WTC11 (cell line): ENCODE measurements around the gene YPEL1. TPM values are rescaled to one million over a fixed set of nuclear protein-coding genes. Genes with fewer than 3 reads are reported as not detected.
"Not testable (repeated sequence)": the region's sequence is repeated elsewhere in the genome, so short reads cannot be mapped to it uniquely, and the experiment has no call there.

Experiments
- ATAC-seq: fragments of 200-7000 bp; cut with Tn5 transposase; 2 replicates; pipeline ENCODE4 v1.10.0; 2021; ENCODE audit warnings: mild to moderate bottlenecking, moderate library complexity
- CTCF ChIA-PET: fragments of 300-600 bp; sonication (Branson Sonifier 250); formaldehyde crosslinking; loops from one replicate; lab custom pipeline; 2021; ENCODE audit warnings: antibody characterized with exemption; lab: Charles Lee
- POLR2A ChIA-PET: fragments of 350-600 bp; sonication (Branson Sonifier 250); formaldehyde crosslinking; loops from one replicate; lab custom pipeline; 2021; ENCODE audit warnings: antibody characterized with exemption; lab: Charles Lee
- DNase-seq: peaks from one replicate; pipeline ENCODE4 v3.0.0; 2021; ENCODE audit warnings: low spot score
- H3K27ac Mint-ChIP-seq: 2 replicates; pipeline ENCODE4 v1.8.0; 2021; ENCODE audit warnings: mixed read lengths
- H3K27me3 Mint-ChIP-seq: 2 replicates; pipeline ENCODE4 v1.8.0; 2021; ENCODE audit warnings: low read depth, mild to moderate bottlenecking, moderate library complexity, mixed read lengths
- H3K36me3 Mint-ChIP-seq: 2 replicates; pipeline ENCODE4 v1.8.0; 2021; ENCODE audit warnings: mixed read lengths
- H3K4me1 Mint-ChIP-seq: 2 replicates; pipeline ENCODE4 v1.8.0; 2022; ENCODE audit warnings: mixed read lengths
- H3K4me3 Mint-ChIP-seq: 2 replicates; pipeline ENCODE4 v1.8.0; 2021; ENCODE audit warnings: mild to moderate bottlenecking, moderate library complexity, mixed read lengths
- H3K9me3 Mint-ChIP-seq: 2 replicates; pipeline ENCODE4 v1.8.0; 2021; ENCODE audit warnings: mixed read lengths
- CBFB ChIP-seq: sonication (generic); formaldehyde crosslinking; IDR thresholded peaks from 2 replicates; pipeline ENCODE4 v1.8.1; 2022; ENCODE audit warnings: mild to moderate bottlenecking, low read depth, missing genetic modification reagents
- GTF2I ChIP-seq: fragments of 250-450 bp; sonication (Bioruptor Pico); conservative IDR thresholded peaks from 2 replicates; pipeline ENCODE4 v1.4.0; 2021; ENCODE audit warnings: mild to moderate bottlenecking
- HMGA2 ChIP-seq: fragments of 250-450 bp; sonication (Bioruptor Pico); IDR thresholded peaks from 2 replicates; pipeline ENCODE4 v1.4.0; 2021; ENCODE audit warnings: mild to moderate bottlenecking, moderate library complexity
- JAZF1 ChIP-seq: fragments of 250-450 bp; sonication (Bioruptor Pico); IDR thresholded peaks from 2 replicates; pipeline ENCODE4 v1.9.0; 2021; ENCODE audit warnings: moderate library complexity, mild to moderate bottlenecking, inconsistent platforms
- KAT7 ChIP-seq: sonication (generic); formaldehyde crosslinking; IDR thresholded peaks from 2 replicates; pipeline ENCODE4 v1.8.1; 2023; ENCODE audit warnings: missing genetic modification reagents, mild to moderate bottlenecking, borderline replicate concordance
- MYBL2 ChIP-seq: sonication (generic); formaldehyde crosslinking; IDR thresholded peaks from 2 replicates; pipeline ENCODE4 v1.8.1; 2023; ENCODE audit warnings: mild to moderate bottlenecking, moderate library complexity, missing genetic modification reagents
- NFATC4 ChIP-seq: fragments of 250-450 bp; sonication (Bioruptor Pico); IDR thresholded peaks from 2 replicates; pipeline ENCODE4 v1.9.0; 2021; ENCODE audit warnings: mild to moderate bottlenecking
- NFE2L1 ChIP-seq: sonication (generic); formaldehyde crosslinking; IDR thresholded peaks from 2 replicates; pipeline ENCODE4 v1.8.1; 2023; ENCODE audit warnings: missing genetic modification reagents
- NR2C2 ChIP-seq: sonication (generic); formaldehyde crosslinking; IDR thresholded peaks from 2 replicates; pipeline ENCODE4 v1.8.0; 2022; ENCODE audit warnings: mild to moderate bottlenecking, missing genetic modification reagents
- OVOL2 ChIP-seq: fragments of 250-450 bp; sonication (Bioruptor Pico); IDR thresholded peaks from 2 replicates; pipeline ENCODE4 v1.9.0; 2021; ENCODE audit warnings: mild to moderate bottlenecking, borderline replicate concordance
- SP1 ChIP-seq: sonication (generic); formaldehyde crosslinking; conservative IDR thresholded peaks from 2 replicates; pipeline ENCODE4 v1.8.1; 2022; ENCODE audit warnings: missing genetic modification reagents
- ZBTB21 ChIP-seq: sonication (generic); formaldehyde crosslinking; IDR thresholded peaks from 2 replicates; pipeline ENCODE4 v1.8.1; 2023; ENCODE audit warnings: mild to moderate bottlenecking, missing genetic modification reagents, borderline replicate concordance
- ZNF138 ChIP-seq: sonication (generic); formaldehyde crosslinking; conservative IDR thresholded peaks from 2 replicates; pipeline ENCODE4 v1.8.1; 2022; ENCODE audit warnings: mild to moderate bottlenecking, moderate library complexity, missing genetic modification reagents
- ZNF396 ChIP-seq: fragments of 250-450 bp; sonication (Bioruptor Pico); IDR thresholded peaks from 2 replicates; pipeline ENCODE4 v1.8.0; 2021; ENCODE audit warnings: mild to moderate bottlenecking, moderate library complexity, borderline replicate concordance
- ZNF423 ChIP-seq: fragments of 250-450 bp; sonication (Bioruptor Pico); IDR thresholded peaks from 2 replicates; pipeline ENCODE4 v2.1.2; 2022; ENCODE audit warnings: mild to moderate bottlenecking, moderate library complexity
- total RNA-seq: library from RNA; stranded (reverse); gene quantifications from 3 replicates; pipeline ENCODE4 v1.2.3, GENCODE V29; 2021
- TF ChIP-seq, protein P1 (sequence below): sonication (generic); formaldehyde crosslinking; IDR thresholded peaks from 2 replicates; pipeline ENCODE4 v1.8.1; 2022; ENCODE audit warnings: low read depth, missing genetic modification reagents, borderline replicate concordance
- TF ChIP-seq, protein P2 (sequence below): fragments of 250-450 bp; sonication (Bioruptor Pico); IDR thresholded peaks from 2 replicates; pipeline ENCODE4 v1.8.0; 2021; ENCODE audit warnings: mild to moderate bottlenecking
- TF ChIP-seq, protein P3 (sequence below): fragments of 250-450 bp; sonication (Bioruptor Pico); IDR thresholded peaks from 2 replicates; pipeline ENCODE4 v1.9.0; 2021; ENCODE audit warnings: mild to moderate bottlenecking, borderline replicate concordance
- TF ChIP-seq, protein P4 (sequence below): sonication (generic); formaldehyde crosslinking; IDR thresholded peaks from 2 replicates; pipeline ENCODE4 v1.8.1; 2023; ENCODE audit warnings: mild to moderate bottlenecking, missing genetic modification reagents
- TF ChIP-seq, protein P5 (sequence below): sonication (generic); formaldehyde crosslinking; IDR thresholded peaks from 2 replicates; pipeline ENCODE4 v1.8.0; 2022; ENCODE audit warnings: mild to moderate bottlenecking, missing genetic modification reagents
- TF ChIP-seq, protein P6 (sequence below): sonication (generic); formaldehyde crosslinking; IDR thresholded peaks from 2 replicates; pipeline ENCODE4 v1.8.1; 2022; ENCODE audit warnings: low read depth, mild to moderate bottlenecking, moderate library complexity, missing genetic modification reagents, borderline replicate concordance

YPEL1 gene
- total RNA-seq, 1 experiment from 2014 or later: 7.7 TPM

DNA sequence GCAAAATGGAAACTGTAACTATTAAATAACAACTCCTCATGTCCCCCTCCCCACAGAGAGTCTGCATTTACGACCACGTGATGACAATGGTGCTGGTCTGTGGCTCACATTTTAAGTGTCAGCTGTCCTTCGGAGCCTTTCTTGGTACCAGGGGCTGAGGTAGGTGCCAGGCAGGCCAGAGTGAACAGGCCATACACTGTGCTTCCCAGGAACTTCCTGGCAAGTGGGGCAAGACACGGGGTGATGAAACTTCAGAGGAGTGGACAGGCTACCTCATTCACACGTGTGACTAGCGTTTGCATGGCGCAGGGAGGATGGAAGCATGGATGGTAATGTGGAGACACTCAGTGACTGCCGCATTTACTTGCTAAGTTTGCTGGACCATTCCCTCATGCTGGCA, 10.4 kb upstream of the YPEL1 start:
- H3K27me3 Mint-ChIP-seq: no peaks in the 10 kb centered on the region; the same call in 1 of the 2 replicates
- CTCF ChIA-PET: no interaction called here
- H3K4me3 Mint-ChIP-seq: no peak overlapping the region
- H3K4me1 Mint-ChIP-seq: 0 out of 2 replicates have a peak, but pooled peaks cover 4% of the 10 kb centered on the region
- POLR2A ChIA-PET: no interaction called here
- TF ChIP-seq HMGA2 (no peak), NR2C2 (CRISPR knock-in tag) (no peak)
- no peak for DNase-seq
- H3K36me3 Mint-ChIP-seq: no peaks in the 10 kb centered on the region
- no peak for ATAC-seq
- H3K9me3 Mint-ChIP-seq: no peaks in the 10 kb centered on the region
- H3K27ac Mint-ChIP-seq: no peak overlapping the region

DNA sequence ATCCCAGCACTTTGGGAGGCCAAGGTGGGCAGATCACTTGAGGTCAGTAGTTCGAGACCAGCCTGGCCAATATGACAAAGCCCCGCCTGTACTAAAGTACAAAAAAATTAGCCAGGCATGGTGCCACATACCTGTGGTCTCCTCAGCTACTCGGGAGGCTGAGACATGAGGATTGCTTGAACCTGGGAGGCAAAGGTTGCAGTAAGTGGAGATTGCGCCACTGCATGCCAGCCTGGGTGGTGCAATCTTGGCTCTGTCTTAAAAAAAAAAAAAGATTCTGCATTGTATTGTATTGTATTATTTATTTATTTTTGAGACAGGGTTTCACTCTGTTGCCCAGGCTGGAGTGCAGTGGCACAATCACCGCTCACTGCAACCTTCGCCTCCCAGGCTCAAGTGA, 9.3 kb upstream of the YPEL1 start:
- H3K27me3 Mint-ChIP-seq, H3K9me3 Mint-ChIP-seq, H3K36me3 Mint-ChIP-seq, H3K27ac Mint-ChIP-seq, H3K4me3 Mint-ChIP-seq, ATAC-seq, CTCF ChIA-PET, H3K4me1 Mint-ChIP-seq, DNase-seq, POLR2A ChIA-PET: not testable (repeated sequence)

DNA sequence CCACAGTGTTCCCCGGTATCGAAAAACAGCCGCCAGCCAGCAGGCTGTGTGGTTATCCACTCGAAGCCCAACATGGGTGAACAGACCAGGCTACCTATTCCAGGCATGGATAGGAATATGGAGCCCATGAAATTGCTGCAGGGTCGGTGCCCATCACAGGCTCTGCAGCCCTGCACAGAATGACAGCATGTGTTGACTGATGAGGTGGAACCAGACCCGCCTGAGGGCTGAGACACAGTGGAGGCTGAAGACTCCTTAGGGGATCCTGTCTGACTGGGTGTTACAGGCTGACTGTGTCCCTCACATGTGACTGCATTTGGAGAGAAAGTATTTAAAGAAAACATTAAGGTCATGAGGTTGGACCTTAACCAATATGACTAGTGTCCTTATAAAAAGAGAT, 6.2 kb upstream of the YPEL1 start:
- Mint-ChIP-seq H3K36me3 (no peaks in the 10 kb centered on the region), H3K27me3 (peaks cover 25% of the 10 kb centered on the region), H3K4me3 (no peak overlapping the region)
- POLR2A ChIA-PET: no interaction called here
- no peak for TF ChIP-seq GTF2I (CRISPR knock-in tag)
- no peak for TF ChIP-seq ZNF138
- TF ChIP-seq, protein P1, sequence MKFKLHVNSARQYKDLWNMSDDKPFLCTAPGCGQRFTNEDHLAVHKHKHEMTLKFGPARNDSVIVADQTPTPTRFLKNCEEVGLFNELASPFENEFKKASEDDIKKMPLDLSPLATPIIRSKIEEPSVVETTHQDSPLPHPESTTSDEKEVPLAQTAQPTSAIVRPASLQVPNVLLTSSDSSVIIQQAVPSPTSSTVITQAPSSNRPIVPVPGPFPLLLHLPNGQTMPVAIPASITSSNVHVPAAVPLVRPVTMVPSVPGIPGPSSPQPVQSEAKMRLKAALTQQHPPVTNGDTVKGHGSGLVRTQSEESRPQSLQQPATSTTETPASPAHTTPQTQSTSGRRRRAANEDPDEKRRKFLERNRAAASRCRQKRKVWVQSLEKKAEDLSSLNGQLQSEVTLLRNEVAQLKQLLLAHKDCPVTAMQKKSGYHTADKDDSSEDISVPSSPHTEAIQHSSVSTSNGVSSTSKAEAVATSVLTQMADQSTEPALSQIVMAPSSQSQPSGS: no peak
- no peak for TF ChIP-seq NFATC4 (CRISPR knock-in tag)
- TF ChIP-seq, protein P2, sequence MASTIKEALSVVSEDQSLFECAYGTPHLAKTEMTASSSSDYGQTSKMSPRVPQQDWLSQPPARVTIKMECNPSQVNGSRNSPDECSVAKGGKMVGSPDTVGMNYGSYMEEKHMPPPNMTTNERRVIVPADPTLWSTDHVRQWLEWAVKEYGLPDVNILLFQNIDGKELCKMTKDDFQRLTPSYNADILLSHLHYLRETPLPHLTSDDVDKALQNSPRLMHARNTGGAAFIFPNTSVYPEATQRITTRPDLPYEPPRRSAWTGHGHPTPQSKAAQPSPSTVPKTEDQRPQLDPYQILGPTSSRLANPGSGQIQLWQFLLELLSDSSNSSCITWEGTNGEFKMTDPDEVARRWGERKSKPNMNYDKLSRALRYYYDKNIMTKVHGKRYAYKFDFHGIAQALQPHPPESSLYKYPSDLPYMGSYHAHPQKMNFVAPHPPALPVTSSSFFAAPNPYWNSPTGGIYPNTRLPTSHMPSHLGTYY (CRISPR knock-in tag): no peak
- TF ChIP-seq MYBL2 (CRISPR knock-in tag): no peak
- TF ChIP-seq ZNF396 (CRISPR knock-in tag): no peak
- TF ChIP-seq ZBTB21 (CRISPR knock-in tag): no peak
- no peak for TF ChIP-seq JAZF1 (CRISPR knock-in tag)
- no peak for TF ChIP-seq NFE2L1
- TF ChIP-seq ZNF423 (CRISPR knock-in tag): no peak
- TF ChIP-seq, protein P3, sequence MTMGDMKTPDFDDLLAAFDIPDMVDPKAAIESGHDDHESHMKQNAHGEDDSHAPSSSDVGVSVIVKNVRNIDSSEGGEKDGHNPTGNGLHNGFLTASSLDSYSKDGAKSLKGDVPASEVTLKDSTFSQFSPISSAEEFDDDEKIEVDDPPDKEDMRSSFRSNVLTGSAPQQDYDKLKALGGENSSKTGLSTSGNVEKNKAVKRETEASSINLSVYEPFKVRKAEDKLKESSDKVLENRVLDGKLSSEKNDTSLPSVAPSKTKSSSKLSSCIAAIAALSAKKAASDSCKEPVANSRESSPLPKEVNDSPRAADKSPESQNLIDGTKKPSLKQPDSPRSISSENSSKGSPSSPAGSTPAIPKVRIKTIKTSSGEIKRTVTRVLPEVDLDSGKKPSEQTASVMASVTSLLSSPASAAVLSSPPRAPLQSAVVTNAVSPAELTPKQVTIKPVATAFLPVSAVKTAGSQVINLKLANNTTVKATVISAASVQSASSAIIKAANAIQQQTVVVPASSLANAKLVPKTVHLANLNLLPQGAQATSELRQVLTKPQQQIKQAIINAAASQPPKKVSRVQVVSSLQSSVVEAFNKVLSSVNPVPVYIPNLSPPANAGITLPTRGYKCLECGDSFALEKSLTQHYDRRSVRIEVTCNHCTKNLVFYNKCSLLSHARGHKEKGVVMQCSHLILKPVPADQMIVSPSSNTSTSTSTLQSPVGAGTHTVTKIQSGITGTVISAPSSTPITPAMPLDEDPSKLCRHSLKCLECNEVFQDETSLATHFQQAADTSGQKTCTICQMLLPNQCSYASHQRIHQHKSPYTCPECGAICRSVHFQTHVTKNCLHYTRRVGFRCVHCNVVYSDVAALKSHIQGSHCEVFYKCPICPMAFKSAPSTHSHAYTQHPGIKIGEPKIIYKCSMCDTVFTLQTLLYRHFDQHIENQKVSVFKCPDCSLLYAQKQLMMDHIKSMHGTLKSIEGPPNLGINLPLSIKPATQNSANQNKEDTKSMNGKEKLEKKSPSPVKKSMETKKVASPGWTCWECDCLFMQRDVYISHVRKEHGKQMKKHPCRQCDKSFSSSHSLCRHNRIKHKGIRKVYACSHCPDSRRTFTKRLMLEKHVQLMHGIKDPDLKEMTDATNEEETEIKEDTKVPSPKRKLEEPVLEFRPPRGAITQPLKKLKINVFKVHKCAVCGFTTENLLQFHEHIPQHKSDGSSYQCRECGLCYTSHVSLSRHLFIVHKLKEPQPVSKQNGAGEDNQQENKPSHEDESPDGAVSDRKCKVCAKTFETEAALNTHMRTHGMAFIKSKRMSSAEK (CRISPR knock-in tag): no peak
- TF ChIP-seq CBFB (CRISPR knock-in tag): no peak
- TF ChIP-seq, protein P4, sequence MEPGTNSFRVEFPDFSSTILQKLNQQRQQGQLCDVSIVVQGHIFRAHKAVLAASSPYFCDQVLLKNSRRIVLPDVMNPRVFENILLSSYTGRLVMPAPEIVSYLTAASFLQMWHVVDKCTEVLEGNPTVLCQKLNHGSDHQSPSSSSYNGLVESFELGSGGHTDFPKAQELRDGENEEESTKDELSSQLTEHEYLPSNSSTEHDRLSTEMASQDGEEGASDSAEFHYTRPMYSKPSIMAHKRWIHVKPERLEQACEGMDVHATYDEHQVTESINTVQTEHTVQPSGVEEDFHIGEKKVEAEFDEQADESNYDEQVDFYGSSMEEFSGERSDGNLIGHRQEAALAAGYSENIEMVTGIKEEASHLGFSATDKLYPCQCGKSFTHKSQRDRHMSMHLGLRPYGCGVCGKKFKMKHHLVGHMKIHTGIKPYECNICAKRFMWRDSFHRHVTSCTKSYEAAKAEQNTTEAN (CRISPR knock-in tag): no peak
- TF ChIP-seq, protein P5, sequence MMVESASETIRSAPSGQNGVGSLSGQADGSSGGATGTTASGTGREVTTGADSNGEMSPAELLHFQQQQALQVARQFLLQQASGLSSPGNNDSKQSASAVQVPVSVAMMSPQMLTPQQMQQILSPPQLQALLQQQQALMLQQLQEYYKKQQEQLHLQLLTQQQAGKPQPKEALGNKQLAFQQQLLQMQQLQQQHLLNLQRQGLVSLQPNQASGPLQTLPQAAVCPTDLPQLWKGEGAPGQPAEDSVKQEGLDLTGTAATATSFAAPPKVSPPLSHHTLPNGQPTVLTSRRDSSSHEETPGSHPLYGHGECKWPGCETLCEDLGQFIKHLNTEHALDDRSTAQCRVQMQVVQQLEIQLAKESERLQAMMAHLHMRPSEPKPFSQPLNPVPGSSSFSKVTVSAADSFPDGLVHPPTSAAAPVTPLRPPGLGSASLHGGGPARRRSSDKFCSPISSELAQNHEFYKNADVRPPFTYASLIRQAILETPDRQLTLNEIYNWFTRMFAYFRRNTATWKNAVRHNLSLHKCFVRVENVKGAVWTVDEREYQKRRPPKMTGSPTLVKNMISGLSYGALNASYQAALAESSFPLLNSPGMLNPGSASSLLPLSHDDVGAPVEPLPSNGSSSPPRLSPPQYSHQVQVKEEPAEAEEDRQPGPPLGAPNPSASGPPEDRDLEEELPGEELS: no peak
- no peak for TF ChIP-seq KAT7 (CRISPR knock-in tag)
- TF ChIP-seq NR2C2 (CRISPR knock-in tag): no peak
- TF ChIP-seq, protein P6, sequence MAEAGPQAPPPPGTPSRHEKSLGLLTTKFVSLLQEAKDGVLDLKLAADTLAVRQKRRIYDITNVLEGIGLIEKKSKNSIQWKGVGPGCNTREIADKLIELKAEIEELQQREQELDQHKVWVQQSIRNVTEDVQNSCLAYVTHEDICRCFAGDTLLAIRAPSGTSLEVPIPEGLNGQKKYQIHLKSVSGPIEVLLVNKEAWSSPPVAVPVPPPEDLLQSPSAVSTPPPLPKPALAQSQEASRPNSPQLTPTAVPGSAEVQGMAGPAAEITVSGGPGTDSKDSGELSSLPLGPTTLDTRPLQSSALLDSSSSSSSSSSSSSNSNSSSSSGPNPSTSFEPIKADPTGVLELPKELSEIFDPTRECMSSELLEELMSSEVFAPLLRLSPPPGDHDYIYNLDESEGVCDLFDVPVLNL (CRISPR knock-in tag): no peak
- TF ChIP-seq SP1 (CRISPR knock-in tag): no peak
- no peak for TF ChIP-seq OVOL2
- TF ChIP-seq, all 79 proteins: peak for 0
- CTCF ChIA-PET: no interaction called here
- Mint-ChIP-seq H3K9me3 (no peaks in the 10 kb centered on the region), H3K27ac (no peak overlapping the region), H3K4me1 (peaks cover 11% of the 10 kb centered on the region)
- ATAC-seq (no peak), DNase-seq (no peak)
